T47D (cell line): ENCODE results near the gene ZNF540.

Experiments
- DNase-seq, 2 experiments: peaks; one replicate each; pipeline versions ENCODE4 v3.0.0 to v3.0.0-alpha.2; 2011 to 2012; ENCODE audit warnings: low read depth in 1 of 2, low spot score in 1 of 2
- JUND ChIP-seq: IDR thresholded peaks from 2 replicates; pipeline ENCODE4 v1.6.1; 2012; ENCODE audit warnings: low read depth
- in situ Hi-C: cut with HindIII; loops from 2 replicates; pipeline ENCODE4 v1.10.0; 2016; ENCODE audit warnings: low sequenced_read_pairs, low pct_unique_long_range_greater_than_20kb

Gene ZNF540

DNA sequence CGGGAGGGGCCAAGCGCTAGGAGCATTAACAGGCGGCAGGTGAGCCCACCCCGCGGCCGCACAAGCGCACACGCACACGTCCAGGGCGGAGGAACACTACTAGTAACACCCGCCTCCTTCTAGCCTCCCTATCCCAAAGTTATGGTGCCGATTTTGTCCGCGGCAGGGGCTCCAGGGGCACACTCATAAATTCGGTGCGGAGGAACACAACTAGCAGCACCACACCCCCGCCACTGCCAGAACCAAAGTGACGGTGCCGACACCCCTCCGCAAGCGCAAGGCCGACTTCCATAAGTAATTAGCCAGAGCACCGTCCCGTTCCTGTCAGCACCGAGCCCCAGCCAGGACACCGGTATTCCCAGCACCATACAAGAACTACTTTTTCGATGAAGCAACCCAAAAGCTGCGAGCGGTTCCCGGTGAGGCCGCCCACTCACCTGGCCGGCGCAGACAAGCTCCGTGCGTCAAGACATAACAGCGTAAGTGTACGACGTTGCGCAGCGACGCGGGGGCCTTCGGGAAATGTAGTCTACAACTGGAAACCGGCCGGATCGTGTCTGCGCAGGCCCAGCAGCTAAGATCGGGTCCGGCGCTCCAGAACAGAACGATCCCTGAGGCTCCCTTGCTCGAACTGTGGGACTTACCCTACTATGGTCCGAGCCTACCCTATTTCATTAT is at the start of gene ZNF540, which contains the start of gene ZNF571:
Gene ZNF540, plus strand, starts transcription at position 573 of the 678 bp plus-strand sequence. CDS start 3,572 bp downstream, outside the sequence.
Gene ZNF571, minus strand, starts transcription at position 489 of the 678 bp plus-strand sequence. CDS start 8,116 bp downstream, outside the sequence.
- DNase-seq: peak; percentile 52 to 95
- TF ChIP-seq JUND: no peak
- in situ Hi-C loops: no loop called here

DNA sequence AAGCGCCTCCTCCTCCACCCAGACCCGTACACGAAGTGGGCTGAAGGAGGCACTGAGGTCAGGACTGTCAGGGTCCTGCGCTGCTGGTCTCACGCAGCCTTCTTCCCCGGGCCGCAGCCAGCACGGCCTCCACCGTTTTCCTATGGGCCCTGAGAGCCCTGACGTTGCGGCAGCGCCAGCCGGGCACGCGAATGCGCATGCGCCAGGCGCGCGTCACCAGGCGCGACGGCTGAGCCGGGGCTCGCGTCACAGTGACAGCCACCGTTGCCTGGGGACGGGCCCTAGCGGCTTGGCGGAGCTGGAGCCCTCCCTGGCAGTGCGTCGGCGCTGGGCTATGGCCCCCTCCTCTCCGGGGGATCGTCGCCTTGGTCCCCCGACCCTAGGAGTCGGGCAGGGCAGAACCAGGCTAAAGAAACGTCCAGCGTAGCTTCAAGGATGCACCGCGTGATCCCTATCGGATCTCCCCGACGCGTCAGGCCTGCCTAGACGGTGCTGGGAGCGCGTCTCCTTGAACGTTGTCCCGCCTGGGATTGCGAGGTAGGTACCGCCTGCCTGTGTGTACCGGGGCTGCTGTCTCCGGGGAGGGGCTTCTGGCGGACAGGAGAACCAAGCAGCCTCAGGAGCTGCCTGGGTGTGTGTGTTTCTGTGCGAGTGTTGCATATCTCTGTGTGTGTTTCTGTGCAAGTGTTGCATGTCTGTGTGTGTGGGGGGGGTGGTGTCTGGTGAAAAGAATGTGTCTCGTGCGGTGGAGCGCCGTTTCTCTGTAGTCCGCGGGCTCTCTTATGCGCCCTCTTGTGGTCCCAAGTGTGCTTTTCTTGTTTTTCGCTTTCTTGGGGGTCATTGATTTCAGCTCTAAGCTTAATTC is 43.3 kb upstream of the ZNF540 start:
- in situ Hi-C loops: no loop called here
- no peak for TF ChIP-seq JUND
- DNase-seq: peak in 1 of 2 experiments; percentile 20

DNA sequence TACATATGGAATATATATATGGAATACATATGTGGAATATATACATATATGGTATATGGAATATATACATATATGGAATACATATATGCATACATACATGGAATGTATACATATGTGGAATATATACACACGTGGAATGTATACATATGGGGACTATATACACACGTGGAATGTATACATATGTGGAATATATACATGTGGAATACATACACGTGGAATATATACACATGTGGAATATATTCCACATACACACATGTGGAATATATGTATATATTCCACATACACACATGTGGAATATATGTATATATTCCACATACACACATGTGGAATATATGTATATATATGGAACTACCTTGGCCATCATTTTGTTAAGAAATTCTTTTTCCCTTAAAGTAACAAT is 31.2 kb upstream of the ZNF540 start:
- DNase-seq: no peak
- in situ Hi-C loops: no loop called here
- TF ChIP-seq JUND: no peak

DNA sequence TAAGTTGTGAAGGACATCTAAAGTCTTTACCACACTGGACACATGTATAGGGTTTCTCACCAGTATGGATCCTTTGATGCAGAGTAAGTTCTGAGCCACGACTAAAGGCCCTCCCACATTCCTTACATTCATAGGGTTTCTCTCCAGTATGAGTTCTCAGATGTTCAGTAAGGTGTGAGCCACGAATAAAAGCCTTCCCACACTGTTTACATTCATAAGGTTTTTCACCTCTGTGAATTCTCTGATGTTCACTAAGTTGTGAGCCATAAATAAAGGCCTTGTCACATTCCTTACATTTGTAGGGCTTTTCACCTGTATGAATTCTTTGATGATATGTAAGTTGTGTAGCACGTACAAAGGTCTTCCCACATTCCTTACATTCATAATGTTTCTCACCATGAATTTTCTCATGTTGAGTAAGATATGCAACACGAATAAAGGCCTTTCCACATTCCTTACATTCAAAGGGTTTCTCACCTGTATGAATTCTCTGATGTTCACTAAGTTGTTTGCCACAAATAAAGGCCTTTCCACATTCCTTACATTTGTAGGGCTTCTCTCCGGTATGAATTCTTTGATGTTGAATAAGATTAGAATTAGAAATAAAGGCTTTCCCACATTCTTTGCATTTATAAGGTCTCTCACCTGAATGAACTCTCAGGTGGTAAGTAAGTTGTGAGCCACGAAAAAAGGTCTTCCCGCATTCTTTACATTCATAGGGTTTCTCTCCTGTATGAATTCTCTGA is 29.9 kb upstream of the ZNF540 start:
- in situ Hi-C loops: no loop called here
- TF ChIP-seq JUND: no peak
- peak in 1 of 2 experiments; percentile 8 for DNase-seq

DNA sequence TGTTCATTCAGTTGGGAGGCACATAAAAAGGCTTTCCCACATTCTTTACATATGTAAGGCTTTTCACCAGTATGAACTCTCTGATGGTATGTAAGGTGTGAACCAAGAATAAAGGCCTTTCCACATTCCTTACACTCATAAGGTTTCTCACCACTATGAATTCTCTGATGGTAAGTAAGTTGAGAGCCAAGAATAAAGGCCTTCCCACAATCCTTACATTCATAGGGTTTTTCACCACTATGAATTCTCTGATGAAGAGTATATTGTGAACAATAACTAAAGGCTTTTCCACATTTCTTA is 29.4 kb upstream of the ZNF540 start:
- DNase-seq: no peak
- TF ChIP-seq JUND: no peak
- in situ Hi-C loops: no loop called here

DNA sequence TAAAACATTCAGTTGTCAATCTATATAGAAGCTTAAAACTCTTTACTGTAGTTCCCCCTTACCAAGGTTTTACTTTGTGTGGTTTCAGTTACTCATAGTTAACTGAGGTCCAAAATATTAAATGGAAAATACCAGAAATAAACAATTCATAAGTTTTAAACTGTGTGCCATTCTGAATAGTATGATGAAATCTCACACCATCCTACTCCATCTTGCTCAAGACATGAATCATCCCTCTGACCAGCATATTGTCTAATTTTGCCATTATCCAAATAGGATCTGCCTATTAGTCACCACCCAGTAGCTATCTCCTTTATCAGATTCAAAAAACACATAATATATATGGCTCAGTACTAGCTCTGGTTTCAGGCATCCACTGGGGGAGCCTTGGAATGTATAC is 22.5 kb upstream of the ZNF540 start:
- in situ Hi-C loops: no loop called here
- no peak for TF ChIP-seq JUND
- DNase-seq: no peak

DNA sequence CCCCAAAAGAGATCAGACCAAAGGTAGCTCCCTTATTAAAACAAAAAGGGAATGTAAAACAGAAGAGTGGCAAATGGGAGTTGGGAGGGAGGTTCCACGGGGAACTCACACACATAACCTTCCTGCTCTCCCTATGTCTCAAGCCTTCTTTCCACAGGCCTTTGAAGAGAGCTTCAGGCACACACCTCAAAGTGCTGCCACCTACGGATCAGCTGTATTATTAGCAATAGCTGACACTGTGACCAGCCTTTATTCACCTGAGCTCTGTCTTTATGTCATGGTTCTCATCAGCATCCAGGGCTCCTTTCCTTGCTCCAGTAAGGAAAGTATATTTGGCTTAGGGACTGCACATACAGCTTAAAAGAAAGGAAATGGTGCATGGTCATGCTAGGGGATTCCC is 11.3 kb upstream of the ZNF540 start:
- TF ChIP-seq JUND: no peak
- DNase-seq: peak in 1 of 2 experiments; percentile 4
- in situ Hi-C loops: no loop called here

DNA sequence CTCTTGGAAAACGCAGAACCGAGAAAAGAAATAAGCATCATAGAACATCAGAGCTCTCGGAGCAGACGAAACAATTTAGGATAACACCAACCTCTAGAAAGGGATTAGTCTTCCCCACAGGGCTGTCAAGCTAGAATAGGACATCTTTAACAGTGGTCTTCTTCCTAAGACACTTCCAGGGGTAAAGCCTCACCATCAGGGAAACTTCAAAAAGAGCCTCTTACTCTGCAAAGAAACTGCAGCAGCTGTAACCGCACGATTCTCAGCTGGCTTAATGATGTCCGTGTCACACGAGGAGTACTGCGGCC is 726 bp upstream of the ZNF540 start:
- in situ Hi-C loops: no loop called here
- no peak for DNase-seq
- TF ChIP-seq JUND: no peak

DNA sequence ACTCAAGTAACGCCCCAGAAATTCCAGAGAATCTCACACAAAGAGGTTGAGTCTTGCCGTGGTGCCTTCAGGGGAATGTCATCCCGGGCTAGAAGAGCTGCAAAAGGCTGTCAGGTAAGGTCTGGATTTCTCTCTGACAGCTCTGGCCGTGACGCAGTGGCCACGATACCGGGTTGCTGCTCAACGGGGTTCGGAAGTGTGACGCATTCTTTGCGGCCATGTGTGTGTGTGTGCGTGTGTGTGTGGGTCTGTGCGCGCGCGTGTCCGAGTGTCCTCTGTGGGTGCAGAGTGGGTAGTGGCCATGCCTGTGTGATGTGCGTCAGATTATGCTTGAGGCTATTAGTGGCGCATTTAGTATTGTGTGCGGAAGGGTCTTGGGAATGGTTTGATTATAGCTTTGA is 306 bp downstream of the ZNF540 start:
- peak in 1 of 2 experiments; percentile 11 for DNase-seq
- no peak for TF ChIP-seq JUND
- in situ Hi-C loops: no loop called here

DNA sequence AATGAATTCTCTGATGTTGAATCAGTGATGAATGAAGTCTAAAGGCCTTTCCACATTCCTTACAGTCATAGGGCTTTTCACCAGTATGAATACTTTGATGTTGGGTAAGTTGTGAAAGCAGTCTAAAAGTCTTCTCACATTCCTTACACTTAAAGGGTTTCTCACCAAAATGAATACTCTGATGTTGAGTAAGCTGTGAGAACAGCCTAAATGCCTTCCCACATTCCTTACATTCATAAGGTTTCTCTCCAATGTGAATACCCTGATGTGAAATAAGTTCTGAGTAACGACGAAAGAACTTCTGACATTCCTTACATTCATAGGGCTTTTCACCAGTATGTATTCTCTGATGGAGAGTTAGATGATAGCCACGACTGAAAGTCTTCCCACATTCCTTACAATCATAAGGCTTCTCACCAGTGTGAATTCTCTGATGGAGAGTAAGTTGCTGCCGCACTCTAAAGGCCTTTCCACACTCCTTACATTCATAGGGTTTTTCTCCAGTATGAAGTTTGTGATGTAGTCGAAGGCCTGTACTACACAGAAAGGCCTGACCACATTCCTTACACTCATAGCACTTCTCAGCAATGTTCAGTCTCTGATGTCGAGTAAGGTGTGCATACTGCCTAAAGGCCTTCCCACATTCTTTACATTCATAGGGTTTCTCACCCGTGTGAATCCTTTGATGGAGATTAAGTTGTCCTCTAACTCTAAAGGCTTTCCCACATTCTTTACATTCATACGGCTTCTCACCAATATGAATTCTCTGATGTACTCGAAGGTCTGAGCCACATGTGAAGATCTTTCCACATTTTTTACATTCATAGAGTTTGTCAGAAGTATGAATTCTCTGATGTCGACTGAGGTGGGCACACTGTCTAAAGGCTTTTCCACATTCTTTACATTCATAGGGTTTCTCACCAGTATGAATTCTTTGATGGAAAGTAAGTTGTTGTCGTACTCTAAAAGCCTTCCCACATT is 40.7 kb downstream of the ZNF540 start:
- TF ChIP-seq JUND: no peak
- in situ Hi-C loops: no loop called here
- DNase-seq: no peak

DNA sequence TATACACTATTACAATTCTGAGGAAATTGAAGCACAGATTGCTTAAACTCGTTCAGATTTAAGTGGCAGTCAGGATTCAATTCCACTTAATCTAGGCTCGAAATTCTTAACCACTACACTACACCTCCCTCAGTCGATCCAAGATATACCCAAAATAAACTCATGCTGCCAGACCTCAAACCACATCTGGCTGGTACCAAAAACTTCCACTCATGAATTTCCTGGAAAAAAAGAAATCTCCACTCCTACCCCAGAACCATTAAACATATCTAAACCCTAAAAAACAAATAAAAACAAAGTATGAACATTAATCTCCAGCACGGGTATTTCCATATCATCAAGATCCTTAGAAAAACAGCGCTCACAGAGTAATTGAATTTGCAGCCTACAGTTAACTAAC is 59.4 kb downstream of the ZNF540 start:
- DNase-seq: no peak
- in situ Hi-C loops: no loop called here
- TF ChIP-seq JUND: no peak
